ENCODE measurements around the gene SESN3. TPM values are rescaled to one million over a fixed set of nuclear protein-coding genes. Genes with fewer than 3 reads are reported as not detected.
"Not testable (repeated sequence)": the region's sequence is repeated elsewhere in the genome, so short reads cannot be mapped to it uniquely, and the experiment has no call there.

Gene SESN3
- total and polyA plus RNA-seq, 11 donors = 1.0 to 26.5 (median 5.6) TPM

DNA sequence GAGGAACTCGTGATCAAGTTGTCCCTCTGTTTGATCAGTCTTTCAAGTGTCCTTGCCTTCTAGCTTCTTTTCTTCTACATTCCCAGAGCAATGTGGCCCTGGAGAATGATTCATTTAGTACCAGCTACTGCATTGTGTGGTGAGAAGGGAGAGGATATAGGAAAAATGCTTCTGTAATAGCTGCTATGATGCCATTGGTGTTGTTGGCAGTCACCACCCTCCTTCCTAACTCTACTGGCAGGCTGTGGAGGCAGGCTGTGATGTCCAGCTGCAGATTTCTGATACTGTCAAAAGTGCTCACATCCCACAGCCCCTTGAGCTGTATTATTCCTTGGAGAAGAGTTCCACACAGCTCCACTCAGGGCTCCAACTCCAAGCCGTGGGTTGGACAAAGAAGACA, 88.6 kb downstream of the SESN3 start:
- H3K4me1 ChIP-seq = peaks cover 0 to 12% (median 0%) of the 10 kb centered on the region in 12 donors
- 72 to 89% (median 86%) methylated on average over 2 of the region's 2 CpGs for WGBS, 4 donors
- no peaks in the 10 kb centered on the region for H3K9me3 ChIP-seq
- DNase-seq (no peak), ATAC-seq (no peak)
- TF ChIP-seq, protein P1, sequence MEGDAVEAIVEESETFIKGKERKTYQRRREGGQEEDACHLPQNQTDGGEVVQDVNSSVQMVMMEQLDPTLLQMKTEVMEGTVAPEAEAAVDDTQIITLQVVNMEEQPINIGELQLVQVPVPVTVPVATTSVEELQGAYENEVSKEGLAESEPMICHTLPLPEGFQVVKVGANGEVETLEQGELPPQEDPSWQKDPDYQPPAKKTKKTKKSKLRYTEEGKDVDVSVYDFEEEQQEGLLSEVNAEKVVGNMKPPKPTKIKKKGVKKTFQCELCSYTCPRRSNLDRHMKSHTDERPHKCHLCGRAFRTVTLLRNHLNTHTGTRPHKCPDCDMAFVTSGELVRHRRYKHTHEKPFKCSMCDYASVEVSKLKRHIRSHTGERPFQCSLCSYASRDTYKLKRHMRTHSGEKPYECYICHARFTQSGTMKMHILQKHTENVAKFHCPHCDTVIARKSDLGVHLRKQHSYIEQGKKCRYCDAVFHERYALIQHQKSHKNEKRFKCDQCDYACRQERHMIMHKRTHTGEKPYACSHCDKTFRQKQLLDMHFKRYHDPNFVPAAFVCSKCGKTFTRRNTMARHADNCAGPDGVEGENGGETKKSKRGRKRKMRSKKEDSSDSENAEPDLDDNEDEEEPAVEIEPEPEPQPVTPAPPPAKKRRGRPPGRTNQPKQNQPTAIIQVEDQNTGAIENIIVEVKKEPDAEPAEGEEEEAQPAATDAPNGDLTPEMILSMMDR (IDR thresholded peaks at IDR 0.05) = no peak
- TF ChIP-seq POLR2A (IDR thresholded peaks at IDR 0.05) = no peak
- intact Hi-C loops (cut with DNase I) = loop anchor here in 4 of 10 donors (5.0 to 10.0 kb wide), 3 partner anchors 70 to 518 kb away; partner anchors contain the start of genes CWC15 (in 2 of the 4) and KDM4D (in 2 of the 4)
- no peak overlapping the region for H3K27ac ChIP-seq
- no peaks in the 10 kb centered on the region for H3K27me3 ChIP-seq
- no peaks in the 10 kb centered on the region for H3K36me3 ChIP-seq
- H3K4me3 ChIP-seq = no peak overlapping the region

DNA sequence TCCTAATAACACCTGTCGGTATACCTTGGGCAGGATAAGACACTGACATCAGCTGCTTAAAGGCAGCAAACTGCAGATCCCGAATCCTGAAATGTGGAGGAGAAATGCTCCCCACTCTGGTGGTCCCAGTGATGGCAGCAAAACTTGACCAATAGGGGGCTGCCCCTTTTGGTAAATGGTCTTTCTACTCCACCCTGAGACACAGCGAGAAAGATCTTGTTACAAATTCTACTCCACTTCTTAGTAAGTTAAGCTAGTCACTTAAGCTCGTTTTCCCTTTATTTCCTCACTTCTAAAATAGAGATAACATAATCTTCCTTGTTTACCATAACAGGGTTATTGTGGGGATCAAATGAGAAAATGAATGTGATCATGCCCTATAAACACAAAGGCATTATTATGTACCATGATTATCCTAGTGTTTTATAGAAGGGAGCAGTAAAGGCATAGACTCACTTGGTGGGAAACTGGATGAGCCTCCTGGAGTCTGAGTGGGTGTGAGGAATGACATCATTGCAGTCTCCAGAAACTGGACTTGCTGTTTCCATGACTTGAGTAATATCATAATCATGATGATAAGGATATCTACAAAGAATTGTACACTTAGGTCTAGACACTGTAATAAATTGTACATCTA, 90.5 kb downstream of the SESN3 start:
- intact Hi-C loops (cut with DNase I) = loop anchor here in 4 of 10 donors (5.0 to 10.0 kb wide), 3 partner anchors 68 to 516 kb away; partner anchors contain the start of genes CWC15 (in 2 of the 4) and KDM4D (in 2 of the 4)
- 61 to 73% (median 71%) methylated on average over 4 of the region's 4 CpGs for WGBS, 4 donors
- ATAC-seq (peak in 2 of 4 donors; percentile 28 to 87), DNase-seq (no peak)
- TF ChIP-seq, protein P1 (IDR thresholded peaks at IDR 0.05) = no peak
- no peak for TF ChIP-seq POLR2A (IDR thresholded peaks at IDR 0.05)
- Histone ChIP-seq H3K27me3 (no peaks in the 10 kb centered on the region), H3K27ac (no peak overlapping the region), H3K9me3 (peaks cover 0 to 4% (median 0%) of the 10 kb centered on the region in 12 donors), H3K36me3 (no peaks in the 10 kb centered on the region), H3K4me1 (peaks cover 0 to 4% (median 0%) of the 10 kb centered on the region in 12 donors), H3K4me3 (no peak overlapping the region)

DNA sequence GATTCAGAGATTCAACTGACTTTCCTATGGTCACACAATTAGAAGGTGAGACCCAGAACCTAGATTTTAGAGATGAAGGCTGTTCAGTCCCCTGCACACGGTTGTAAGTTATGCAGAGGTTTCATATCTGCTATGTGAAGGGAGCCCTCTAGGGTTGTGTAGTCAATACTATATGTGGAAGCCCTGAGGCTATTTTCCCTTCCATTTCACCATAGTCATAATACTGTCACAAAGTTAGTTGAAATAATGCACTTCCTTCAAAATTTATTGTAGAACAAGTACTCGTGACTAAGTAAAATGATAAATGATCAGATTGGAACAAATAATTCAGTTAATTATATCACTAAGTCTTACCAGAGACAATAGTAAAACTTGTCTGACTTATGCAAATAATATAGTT, 92.6 kb downstream of the SESN3 start:
- Histone ChIP-seq H3K4me1 (peaks cover 0 to 12% (median 3%) of the 10 kb centered on the region in 12 donors), H3K4me3 (no peak overlapping the region), H3K27me3 (no peaks in the 10 kb centered on the region), H3K27ac (no peak overlapping the region), H3K36me3 (peaks cover 0 to 4% (median 0%) of the 10 kb centered on the region in 9 donors), H3K9me3 (peaks cover 0 to 4% (median 0%) of the 10 kb centered on the region in 12 donors)
- TF ChIP-seq, protein P1 (IDR thresholded peaks at IDR 0.05) = peak in 8 of 12 donors; percentile 8 to 43 (median 23)
- TF ChIP-seq POLR2A (IDR thresholded peaks at IDR 0.05) = no peak
- intact Hi-C loops (cut with DNase I) = loop anchor here in 1 of 10 donors (5.0 kb wide), 1 partner anchor 41 kb away; no protein-coding TSS in a partner anchor
- 27 to 35% (median 30%) methylated on average over 2 of the region's 2 CpGs for WGBS, 4 donors
- ATAC-seq = peak in 2 of 4 donors; percentile 55 to 66
- DNase-seq = no peak

DNA sequence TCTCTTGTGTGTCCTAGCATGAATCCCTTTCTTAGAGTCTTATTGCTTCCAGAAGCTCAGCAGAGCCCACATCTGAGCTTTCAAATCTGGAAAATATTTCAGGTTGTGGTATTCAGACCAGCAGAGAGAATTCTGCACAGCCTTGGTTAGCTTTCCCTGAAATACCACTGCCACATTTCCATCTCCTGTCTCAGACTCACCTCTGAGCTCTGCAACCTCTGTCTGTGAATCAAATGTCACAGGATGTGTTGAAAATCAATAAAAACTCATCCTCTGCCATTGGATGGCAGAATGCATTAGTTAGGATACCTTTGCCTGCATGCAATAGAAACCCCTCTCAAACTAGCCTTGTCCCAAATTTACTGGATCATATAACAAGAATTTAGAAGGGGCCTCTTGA, 93.7 kb downstream of the SESN3 start:
- Histone ChIP-seq H3K27ac (no peak overlapping the region), H3K9me3 (peaks cover 0 to 4% (median 0%) of the 10 kb centered on the region in 12 donors), H3K4me1 (peaks cover 0 to 12% (median 3%) of the 10 kb centered on the region in 12 donors), H3K36me3 (peaks cover 0 to 11% (median 0%) of the 10 kb centered on the region in 9 donors), H3K4me3 (no peak overlapping the region), H3K27me3 (no peaks in the 10 kb centered on the region)
- no peak for ATAC-seq
- DNase-seq = no peak
- intact Hi-C loops (cut with DNase I) = loop anchor here in 1 of 10 donors (5.0 kb wide), 1 partner anchor 40 kb away; no protein-coding TSS in a partner anchor
- TF ChIP-seq POLR2A (IDR thresholded peaks at IDR 0.05) = no peak

DNA sequence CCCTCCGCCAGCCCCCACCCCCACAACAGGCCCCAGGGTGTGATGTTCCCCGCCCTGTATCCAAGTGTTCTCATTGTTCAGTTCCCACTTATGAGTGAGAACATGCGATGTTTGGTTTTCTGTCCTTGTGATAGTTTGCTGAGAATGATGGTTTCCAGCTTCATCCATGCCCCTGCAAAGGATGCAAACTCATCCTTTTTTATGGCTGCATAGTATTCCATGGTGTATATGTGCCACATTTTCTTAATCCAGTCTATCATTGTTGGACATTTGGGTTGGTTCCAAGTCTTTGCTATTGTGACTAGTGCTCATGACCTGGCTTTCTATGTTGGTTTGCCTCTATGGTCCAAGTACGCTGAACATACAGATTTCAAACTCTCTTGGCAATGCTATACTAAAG, 94.3 kb downstream of the SESN3 start:
- intact Hi-C loops (cut with DNase I) = loop anchor here in 1 of 10 donors (5.0 kb wide), 1 partner anchor 39 kb away; no protein-coding TSS in a partner anchor
- H3K27ac ChIP-seq, H3K27me3 ChIP-seq, DNase-seq, H3K4me3 ChIP-seq, ATAC-seq, H3K9me3 ChIP-seq: not testable (repeated sequence)
- WGBS, 4 donors = 95 to 97% (median 96%) methylated on average over 4 of the region's 4 CpGs
- Histone ChIP-seq H3K4me1 (peaks cover 0 to 12% (median 3%) of the 10 kb centered on the region in 12 donors), H3K36me3 (peaks cover 0 to 13% (median 0%) of the 10 kb centered on the region in 9 donors)
